CD4-positive, alpha-beta T cell treated with Interleukin-12 subunit alpha and Interleukin-12 subunit beta, for 1 hour (primary cell): ENCODE data around the gene ABHD10.

Source experiments
- DNase-seq: peaks from one replicate; pipeline ENCODE4 v3.0.0-alpha.2; 2020

Gene ABHD10

GRCh38 chr3:112002096-112002971 is 23.5 kb downstream of the ABHD10 start:
- no peak for DNase-seq

DNA sequence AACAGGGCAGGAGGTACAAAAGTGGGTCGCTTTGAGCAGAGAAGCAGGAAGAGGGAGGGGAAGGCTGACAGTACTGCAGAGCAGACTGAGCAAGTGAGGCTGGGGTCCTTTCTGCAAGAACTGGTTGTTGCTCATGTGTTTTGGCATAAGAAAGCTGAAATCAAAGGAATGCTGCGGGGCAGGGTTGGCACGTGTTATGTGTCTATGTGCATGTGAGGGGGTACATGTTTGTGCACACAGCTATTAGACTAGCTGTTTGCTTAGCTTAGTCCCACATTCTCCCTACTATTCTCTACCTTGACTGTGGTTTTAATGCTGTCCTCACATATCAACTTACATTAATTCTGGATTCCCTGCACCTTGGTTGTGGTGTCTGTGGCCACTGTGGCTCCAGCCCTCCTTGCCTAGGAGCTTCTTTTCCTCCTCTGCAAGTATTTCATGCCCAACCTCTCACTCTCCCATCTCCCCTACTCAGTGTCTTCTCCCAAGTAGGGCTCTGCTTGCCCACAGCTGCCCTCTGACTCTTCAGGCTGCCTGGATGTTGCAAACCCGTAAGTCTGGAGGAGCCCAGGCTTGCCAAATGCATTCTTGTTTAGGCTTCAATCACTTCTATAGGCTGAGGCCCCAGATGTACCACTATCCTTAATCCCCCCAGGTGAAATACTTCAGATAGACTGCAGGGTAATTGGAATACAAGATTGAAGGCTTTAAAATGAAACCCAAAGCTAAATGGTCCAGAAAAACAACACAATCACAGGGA is 24.7 kb downstream of the ABHD10 start:
- no peak for DNase-seq

GRCh38 chr3:112004187-112004586 is 25.4 kb downstream of the ABHD10 start:
- DNase-seq = no peak

DNA sequence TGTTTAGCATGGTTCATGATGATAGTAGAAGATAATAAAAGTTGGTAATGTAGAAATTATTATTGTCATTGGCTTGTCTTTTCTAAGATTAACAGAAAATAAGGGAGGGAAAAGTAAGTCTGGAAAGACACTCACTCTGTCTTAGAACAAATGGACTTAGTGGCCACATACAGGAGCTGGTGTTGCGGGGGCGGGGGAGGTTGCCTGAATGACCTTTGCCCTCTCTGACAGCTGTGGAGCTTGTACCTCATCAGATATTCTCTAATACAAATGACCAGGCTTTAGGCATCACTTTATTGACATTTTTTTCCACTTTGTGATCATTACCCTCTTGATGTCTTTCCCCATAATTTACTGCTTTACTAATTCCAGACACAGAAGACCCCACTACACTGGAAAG is 25.8 kb downstream of the ABHD10 start:
- no peak for DNase-seq

GRCh38 chr3:112005091-112005672 is 26.4 kb downstream of the ABHD10 start:
- DNase-seq = no peak

- DNase-seq = no peak
Measured at GRCh38 chr3:112007633-112008032, 28.8 kb downstream of the ABHD10 start.

GRCh38 chr3:112009670-112010069 is 30.8 kb downstream of the ABHD10 start:
- no peak for DNase-seq

DNA sequence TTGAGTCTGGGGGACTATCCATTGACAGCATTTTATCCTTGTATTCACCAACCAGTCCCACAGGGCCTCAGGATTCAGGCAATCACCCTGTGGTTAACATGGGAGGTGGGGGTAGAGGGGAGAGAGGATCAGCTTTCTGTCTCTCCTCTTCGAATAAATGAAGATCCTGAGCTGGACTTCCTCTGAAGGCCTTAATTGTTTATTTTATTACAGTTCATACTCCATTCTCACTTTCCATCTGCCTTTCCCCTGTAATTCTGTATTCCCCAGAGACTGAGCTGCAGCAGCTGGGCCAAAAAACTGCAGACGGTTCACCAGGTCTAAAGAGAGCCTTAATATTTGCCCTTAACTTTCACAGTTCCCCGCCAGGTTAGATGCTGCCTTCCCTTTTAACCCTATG is 31.8 kb downstream of the ABHD10 start:
- DNase-seq = no peak

DNA sequence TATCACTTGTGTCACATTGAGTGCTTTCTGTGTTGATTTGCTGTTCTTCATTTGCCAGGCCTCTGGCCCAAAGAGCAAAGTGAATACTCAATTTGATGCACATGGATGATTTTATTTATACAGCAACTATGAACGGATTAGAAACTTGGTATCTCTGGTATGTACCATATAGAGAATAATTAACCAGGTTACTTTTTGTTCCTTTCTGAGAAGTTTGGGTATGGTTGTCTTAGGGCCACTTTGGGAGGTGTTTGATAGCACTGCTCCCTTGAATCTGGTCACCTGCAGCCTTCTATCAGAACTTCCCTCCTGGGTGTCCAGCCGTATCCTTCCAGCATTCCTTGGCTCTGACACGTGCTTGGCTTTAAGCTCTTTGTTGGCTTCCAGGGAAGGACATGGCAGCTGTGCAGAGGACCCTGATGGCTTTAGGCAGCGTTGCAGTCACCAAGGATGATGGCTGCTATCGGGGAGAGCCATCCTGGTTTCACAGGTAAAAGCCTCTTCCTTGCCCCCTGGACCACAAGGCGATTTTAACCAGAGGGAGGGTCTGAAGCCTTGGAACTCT is 32.6 kb downstream of the ABHD10 start:
- no peak for DNase-seq

- no peak for DNase-seq
Measured at GRCh38 chr3:112012205-112012992, 33.6 kb downstream of the ABHD10 start.

- peak; percentile 63 for DNase-seq
Measured at GRCh38 chr3:112013058-112013783, 34.4 kb downstream of the ABHD10 start.

- no peak for DNase-seq
Measured at GRCh38 chr3:112013784-112014143, 34.9 kb downstream of the ABHD10 start.

- no peak for DNase-seq
Measured at GRCh38 chr3:112017091-112017490, 38.3 kb downstream of the ABHD10 start.

- DNase-seq = no peak
Measured at GRCh38 chr3:112018712-112019111, 39.9 kb downstream of the ABHD10 start.

DNA sequence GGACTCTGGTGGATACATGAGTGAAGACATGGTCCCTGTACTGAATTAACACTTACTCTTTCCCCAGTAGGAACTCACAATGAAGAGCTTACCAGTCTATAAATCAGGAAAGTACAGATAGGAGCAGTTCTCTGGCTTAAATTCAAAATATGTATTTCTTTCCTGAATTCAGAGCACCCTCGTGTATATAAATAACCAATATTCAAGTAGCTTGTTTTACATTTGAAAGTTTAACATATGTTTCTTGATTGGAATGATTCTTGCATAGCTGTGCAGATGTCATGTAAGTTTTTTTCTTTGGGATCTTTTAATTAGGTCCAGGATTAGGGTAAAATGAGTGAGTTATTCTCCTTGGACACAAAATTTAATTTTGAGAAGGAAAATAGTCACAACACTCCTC is 40.9 kb downstream of the ABHD10 start:
- no peak for DNase-seq

GRCh38 chr3:112020674-112021085 is 41.9 kb downstream of the ABHD10 start:
- no peak for DNase-seq

- DNase-seq = no peak
Measured at GRCh38 chr3:112027142-112027541, 48.3 kb downstream of the ABHD10 start.

- no peak for DNase-seq
Measured at GRCh38 chr3:112027826-112028225, 49.0 kb downstream of the ABHD10 start.

DNA sequence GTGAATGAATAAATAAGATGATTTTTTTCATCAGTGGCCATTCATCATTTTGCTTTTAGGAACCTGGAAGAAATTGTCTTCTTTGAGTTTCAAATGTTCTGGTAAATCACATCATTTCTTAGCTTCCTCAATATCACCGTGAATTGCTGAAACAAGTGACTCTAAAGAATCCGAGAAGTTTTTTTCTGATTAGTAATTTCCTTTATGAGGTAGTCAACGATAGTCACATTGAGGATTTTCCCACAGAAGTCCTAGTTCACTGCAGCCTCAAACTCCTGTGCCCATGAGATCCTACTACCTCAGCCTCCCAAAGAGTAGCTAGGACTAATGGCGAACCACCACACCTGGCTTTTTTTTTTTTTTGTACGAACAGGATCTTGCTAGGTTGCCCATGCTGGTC is 52.1 kb downstream of the ABHD10 start:
- no peak for DNase-seq

GRCh38 chr3:112032098-112032731 is 53.4 kb downstream of the ABHD10 start:
- no peak for DNase-seq

DNA sequence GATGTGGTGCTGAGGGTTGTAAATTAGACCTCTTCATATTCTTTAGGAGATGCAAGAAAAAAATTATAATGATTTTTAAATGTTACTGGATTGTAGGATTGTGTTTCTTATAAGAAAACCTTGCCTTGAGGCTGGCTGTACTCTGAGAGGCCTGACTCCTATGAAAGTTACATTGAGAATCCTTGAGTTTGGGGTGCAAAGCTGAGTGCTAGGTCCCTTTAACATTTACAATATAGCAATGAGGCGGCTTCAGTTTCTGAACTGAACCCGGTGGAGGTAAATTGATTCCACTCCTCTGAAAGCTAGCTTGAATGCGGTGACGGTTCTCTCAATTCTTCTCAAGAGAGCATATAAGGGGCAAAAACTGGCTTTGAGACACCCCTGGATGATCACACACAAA is 55.6 kb downstream of the ABHD10 start, which contains the start of gene TMPRSS7:
TMPRSS7 (plus strand) TSS at position 301 of the 400 bp plus-strand sequence. CDS start 110 bp downstream, outside the sequence.
- no peak for DNase-seq
